Hematopoietic multipotent progenitor cell treated with erythropoietin and hydrocortisone succinate and interleukin-3 and kit ligand, for 4 days (in vitro differentiated cells): ENCODE data around the gene WIPI1.

Source experiments
- DNase-seq: peaks from one replicate; pipeline ENCODE4 v3.0.0-alpha.2; 2015

Gene WIPI1

GRCh38 chr17:68460146-68460545 is 2.9 kb upstream of the WIPI1 start:
- DNase-seq, result no peak

- DNase-seq, result no peak
These were observed 1.8 kb upstream of the WIPI1 start for GRCh38 chr17:68459037-68459639.

- DNase-seq, result no peak
These were observed 1.2 kb upstream of the WIPI1 start for GRCh38 chr17:68458260-68459036.

GRCh38 chr17:68457539-68458259 is 403 bp upstream of the WIPI1 start:
- DNase-seq, result peak; percentile 98

- peak; percentile 45 for DNase-seq
These were observed 743 bp downstream of the WIPI1 start for GRCh38 chr17:68456339-68457167.

- peak; percentile 74 for DNase-seq
These were observed 1.4 kb downstream of the WIPI1 start for GRCh38 chr17:68455901-68456338.

- DNase-seq, result no peak
These were observed 3.2 kb downstream of the WIPI1 start for GRCh38 chr17:68453991-68454665.

- no peak for DNase-seq
These were observed 4.5 kb downstream of the WIPI1 start for GRCh38 chr17:68452724-68453290.

- no peak for DNase-seq
These were observed 5.5 kb downstream of the WIPI1 start for GRCh38 chr17:68451670-68452354.

- no peak for DNase-seq
These were observed 6.5 kb downstream of the WIPI1 start for GRCh38 chr17:68450801-68451200.

GRCh38 chr17:68450391-68450790 is 6.9 kb downstream of the WIPI1 start:
- no peak for DNase-seq

GRCh38 chr17:68449021-68449739 is 8.1 kb downstream of the WIPI1 start:
- no peak for DNase-seq

GRCh38 chr17:68446626-68447041 is 10.7 kb downstream of the WIPI1 start:
- peak; percentile 82 for DNase-seq

GRCh38 chr17:68445671-68446070 is 11.6 kb downstream of the WIPI1 start:
- DNase-seq, result no peak

GRCh38 chr17:68443972-68444464 is 13.3 kb downstream of the WIPI1 start:
- DNase-seq, result no peak

- peak; percentile 79 for DNase-seq
These were observed 16.1 kb downstream of the WIPI1 start for GRCh38 chr17:68441070-68441770.

- no peak for DNase-seq
These were observed 16.8 kb downstream of the WIPI1 start for GRCh38 chr17:68440526-68440925.

GRCh38 chr17:68439656-68440290 is 17.5 kb downstream of the WIPI1 start:
- DNase-seq, result no peak
